CD4-positive, CD25-positive, alpha-beta regulatory T cell (primary cell): ENCODE results near the gene TMEM132C. TPM values are rescaled to one million over a fixed set of nuclear protein-coding genes. Genes with fewer than 3 reads are reported as not detected.

ENCODE experiments used
- ATAC-seq, 2 donors: fragments of 150-1000 bp; cut with Tn5 transposase; one replicate each; pipeline ENCODE4 v1.10.0; 2021; ENCODE audit warnings: low read depth in 2 of 2, moderate number of reproducible peaks in 2 of 2, moderate library complexity in 1 of 2
- DNase-seq, 3 donors: peaks; one replicate each; pipeline versions ENCODE4 v3.0.0 to v3.0.0-alpha.2; 2012 to 2022; ENCODE audit warnings: mixed read lengths in 1 of 3
- H3K27ac ChIP-seq: one replicate; pipeline ENCODE4 v1.7.0; 2013; ENCODE audit warnings: mild to moderate bottlenecking, low read length; ENCODE audit not compliant: insufficient read depth, poor library complexity, severe bottlenecking
- H3K27me3 ChIP-seq: one replicate; pipeline ENCODE4 v1.7.0; 2013; ENCODE audit warnings: low read length; ENCODE audit not compliant: control insufficient read depth, insufficient read depth
- H3K36me3 ChIP-seq: one replicate; pipeline ENCODE4 v1.7.0; 2013; ENCODE audit warnings: mild to moderate bottlenecking, low read length, moderate library complexity; ENCODE audit not compliant: control insufficient read depth, insufficient read depth
- H3K4me1 ChIP-seq: 2 replicates; pipeline ENCODE4 v1.7.0; 2013; ENCODE audit warnings: mild to moderate bottlenecking, low read length; ENCODE audit not compliant: insufficient read depth, control insufficient read depth, poor library complexity, severe bottlenecking
- H3K4me3 ChIP-seq: one replicate; pipeline ENCODE4 v1.7.0; 2013; ENCODE audit warnings: low read depth, mild to moderate bottlenecking, low read length, moderate library complexity
- H3K9me3 ChIP-seq, 2 experiments: 1 replicate in 1 of 2; 2 replicates in 1 of 2; pipeline ENCODE4 v1.7.0; 2013; ENCODE audit warnings: low read length in 2 of 2, mild to moderate bottlenecking in 1 of 2, moderate library complexity in 1 of 2; ENCODE audit not compliant: control insufficient read depth in 2 of 2
- H3K27ac Mint-ChIP-seq, 3 donors: one replicate each; pipeline ENCODE4 v1.8.0; 2020 to 2022; ENCODE audit warnings: mild to moderate bottlenecking in 3 of 3, mixed read lengths in 3 of 3, moderate library complexity in 2 of 3
- H3K27me3 Mint-ChIP-seq: one replicate; pipeline ENCODE4 v1.8.0; 2022; ENCODE audit warnings: mild to moderate bottlenecking, mixed read lengths
- H3K36me3 Mint-ChIP-seq: one replicate; pipeline ENCODE4 v1.8.0; 2020; ENCODE audit warnings: mixed read lengths
- H3K4me1 Mint-ChIP-seq, 4 donors: one replicate each; pipeline ENCODE4 v1.8.0; 2020 to 2022; ENCODE audit warnings: mixed read lengths in 4 of 4, mild to moderate bottlenecking in 1 of 4
- H3K4me3 Mint-ChIP-seq, 4 donors: one replicate each; pipeline ENCODE4 v1.8.0; 2020 to 2022; ENCODE audit warnings: mild to moderate bottlenecking in 4 of 4, mixed read lengths in 4 of 4, moderate library complexity in 3 of 4
- H3K9me3 Mint-ChIP-seq, 7 donors: one replicate each; pipeline ENCODE4 v1.8.0; 2020 to 2022; ENCODE audit warnings: mixed read lengths in 7 of 7, mild to moderate bottlenecking in 3 of 7, moderate library complexity in 2 of 7
- polyA plus RNA-seq, 4 donors: library from polyadenylated mRNA; unstranded; fragments of 300-500 nt; fragmentation: Illumina TruSeq; gene quantifications; one replicate each; pipeline ENCODE4 v1.2.3, GENCODE V29; 2021
- total RNA-seq: library from RNA; stranded (reverse); gene quantifications from one replicate; pipeline ENCODE4 v1.2.3, GENCODE V29; 2022

Gene TMEM132C
- total and polyA plus RNA-seq, 5 donors from 2014 or later = 0.06 TPM; not detected in 4

- no peak for ATAC-seq
- peaks cover 4% of the 10 kb centered on the region for H3K27me3 Mint-ChIP-seq
- Histone ChIP-seq H3K4me1 (no peaks in the 10 kb centered on the region), H3K27ac (no peak overlapping the region), H3K27me3 (no peaks in the 10 kb centered on the region), H3K36me3 (no peaks in the 10 kb centered on the region), H3K4me3 (no peak overlapping the region), H3K9me3 (no peaks in the 10 kb centered on the region)
- no peaks in the 10 kb centered on the region for H3K36me3 Mint-ChIP-seq
- peaks cover 1 to 12% (median 5%) of the 10 kb centered on the region in 7 donors for H3K9me3 Mint-ChIP-seq
- DNase-seq = no peak
- H3K4me3 Mint-ChIP-seq = no peak overlapping the region
- H3K4me1 Mint-ChIP-seq = no peaks in the 10 kb centered on the region
- no peak overlapping the region for H3K27ac Mint-ChIP-seq
Measured at GRCh38 chr12:128578045-128578444, 311.1 kb downstream of the TMEM132C start.

GRCh38 chr12:128581321-128581761 lies 314.4 kb downstream of the TMEM132C start:
- no peak overlapping the region for H3K4me3 Mint-ChIP-seq

GRCh38 chr12:128583453-128583852 lies 316.5 kb downstream of the TMEM132C start:
- Histone ChIP-seq H3K9me3 (no peaks in the 10 kb centered on the region), H3K36me3 (no peaks in the 10 kb centered on the region), H3K4me1 (no peaks in the 10 kb centered on the region), H3K27ac (no peak overlapping the region), H3K4me3 (no peak overlapping the region), H3K27me3 (no peaks in the 10 kb centered on the region)
- H3K4me1 Mint-ChIP-seq = no peaks in the 10 kb centered on the region
- H3K27me3 Mint-ChIP-seq = no peaks in the 10 kb centered on the region
- no peak overlapping the region for H3K4me3 Mint-ChIP-seq
- peaks cover 0 to 6% (median 2%) of the 10 kb centered on the region in 7 donors for H3K9me3 Mint-ChIP-seq
- ATAC-seq (no peak), DNase-seq (no peak)
- no peaks in the 10 kb centered on the region for H3K36me3 Mint-ChIP-seq
- no peak overlapping the region for H3K27ac Mint-ChIP-seq

More at GRCh38 chr12:128581321-128581761, 314.4 kb downstream of the TMEM132C start:
- no peaks in the 10 kb centered on the region for H3K36me3 Mint-ChIP-seq
- DNase-seq (no peak), ATAC-seq (no peak)
- Histone ChIP-seq H3K36me3 (no peaks in the 10 kb centered on the region), H3K27me3 (no peaks in the 10 kb centered on the region), H3K4me3 (no peak overlapping the region), H3K4me1 (no peaks in the 10 kb centered on the region), H3K9me3 (no peaks in the 10 kb centered on the region), H3K27ac (no peak overlapping the region)
- peaks cover 4% of the 10 kb centered on the region for H3K27me3 Mint-ChIP-seq
- no peak overlapping the region for H3K27ac Mint-ChIP-seq
- peaks cover 0 to 7% (median 4%) of the 10 kb centered on the region in 7 donors for H3K9me3 Mint-ChIP-seq
- H3K4me1 Mint-ChIP-seq = no peaks in the 10 kb centered on the region

GRCh38 chr12:128586451-128587029 lies 319.6 kb downstream of the TMEM132C start:
- Mint-ChIP-seq H3K9me3 (peaks cover 0 to 8% (median 0%) of the 10 kb centered on the region in 7 donors), H3K27ac (no peak overlapping the region), H3K27me3 (no peaks in the 10 kb centered on the region), H3K36me3 (no peaks in the 10 kb centered on the region), H3K4me3 (no peak overlapping the region), H3K4me1 (no peaks in the 10 kb centered on the region)
- Histone ChIP-seq H3K27ac (no peak overlapping the region), H3K4me1 (no peaks in the 10 kb centered on the region), H3K36me3 (no peaks in the 10 kb centered on the region), H3K9me3 (no peaks in the 10 kb centered on the region), H3K27me3 (no peaks in the 10 kb centered on the region), H3K4me3 (no peak overlapping the region)
- no peak for ATAC-seq
- DNase-seq = no peak

GRCh38 chr12:128587918-128588317 lies 320.9 kb downstream of the TMEM132C start:
- Histone ChIP-seq H3K4me1 (no peaks in the 10 kb centered on the region), H3K27me3 (no peaks in the 10 kb centered on the region), H3K36me3 (no peaks in the 10 kb centered on the region), H3K9me3 (no peaks in the 10 kb centered on the region), H3K4me3 (no peak overlapping the region), H3K27ac (no peak overlapping the region)
- Mint-ChIP-seq H3K4me3 (no peak overlapping the region), H3K27ac (no peak overlapping the region), H3K9me3 (peaks cover 0 to 5% (median 0%) of the 10 kb centered on the region in 7 donors), H3K36me3 (no peaks in the 10 kb centered on the region), H3K27me3 (no peaks in the 10 kb centered on the region), H3K4me1 (no peaks in the 10 kb centered on the region)
- no peak for ATAC-seq
- DNase-seq = no peak

GRCh38 chr12:128592220-128592744 lies 325.3 kb downstream of the TMEM132C start:
- DNase-seq (no peak), ATAC-seq (no peak)
- no peaks in the 10 kb centered on the region for H3K4me1 ChIP-seq
- no peak overlapping the region for H3K4me3 Mint-ChIP-seq
- peaks cover 0 to 5% (median 0%) of the 10 kb centered on the region in 7 donors for H3K9me3 Mint-ChIP-seq
- H3K4me3 ChIP-seq = no peak overlapping the region
- no peak overlapping the region for H3K27ac Mint-ChIP-seq
- no peaks in the 10 kb centered on the region for H3K4me1 Mint-ChIP-seq
- no peaks in the 10 kb centered on the region for H3K9me3 ChIP-seq
- no peaks in the 10 kb centered on the region for H3K27me3 ChIP-seq
- no peak overlapping the region for H3K27ac ChIP-seq
- no peaks in the 10 kb centered on the region for H3K36me3 Mint-ChIP-seq
- no peaks in the 10 kb centered on the region for H3K36me3 ChIP-seq
- peaks cover 4% of the 10 kb centered on the region for H3K27me3 Mint-ChIP-seq

GRCh38 chr12:128594521-128594920 lies 327.6 kb downstream of the TMEM132C start:
- ATAC-seq (no peak), DNase-seq (no peak)
- Histone ChIP-seq H3K4me3 (no peak overlapping the region), H3K36me3 (no peaks in the 10 kb centered on the region), H3K4me1 (no peaks in the 10 kb centered on the region), H3K9me3 (no peaks in the 10 kb centered on the region), H3K27ac (no peak overlapping the region), H3K27me3 (no peaks in the 10 kb centered on the region)
- Mint-ChIP-seq H3K27ac (no peak overlapping the region), H3K9me3 (peaks cover 0 to 5% (median 0%) of the 10 kb centered on the region in 7 donors), H3K4me1 (no peaks in the 10 kb centered on the region), H3K27me3 (peaks cover 6% of the 10 kb centered on the region), H3K4me3 (no peak overlapping the region), H3K36me3 (no peaks in the 10 kb centered on the region)

GRCh38 chr12:128595609-128596008 lies 328.6 kb downstream of the TMEM132C start:
- no peak overlapping the region for H3K27ac ChIP-seq
- no peaks in the 10 kb centered on the region for H3K36me3 ChIP-seq
- no peak overlapping the region for H3K4me3 ChIP-seq
- ATAC-seq = no peak
- Mint-ChIP-seq H3K9me3 (peaks cover 0 to 5% (median 0%) of the 10 kb centered on the region in 7 donors), H3K27ac (no peak overlapping the region), H3K4me1 (no peaks in the 10 kb centered on the region), H3K36me3 (no peaks in the 10 kb centered on the region), H3K27me3 (peaks cover 6% of the 10 kb centered on the region), H3K4me3 (no peak overlapping the region)
- no peak for DNase-seq
- H3K27me3 ChIP-seq = no peaks in the 10 kb centered on the region
- H3K4me1 ChIP-seq = no peaks in the 10 kb centered on the region
- H3K9me3 ChIP-seq = no peaks in the 10 kb centered on the region
